Endodermal cell (in vitro differentiated cells): ENCODE results near the gene IGF2R. TPM values are rescaled to one million over a fixed set of nuclear protein-coding genes. Genes with fewer than 3 reads are reported as not detected.

Experiments used
- DNase-seq: peaks from one replicate; pipeline ENCODE4 v3.0.0-alpha.2; 2017
- H3K27ac ChIP-seq: 2 replicates; pipeline ENCODE4 v1.5.1; 2013; ENCODE audit warnings: mild to moderate bottlenecking, low read depth, low read length, moderate library complexity
- H3K27me3 ChIP-seq: 2 replicates; pipeline ENCODE4 v1.6.1; 2013; ENCODE audit warnings: mild to moderate bottlenecking, low read length, moderate library complexity; ENCODE audit not compliant: insufficient read depth, control insufficient read depth, poor library complexity, severe bottlenecking
- H3K36me3 ChIP-seq: 2 replicates; pipeline ENCODE4 v1.7.0; 2013; ENCODE audit warnings: mild to moderate bottlenecking, low read length, moderate library complexity; ENCODE audit not compliant: control insufficient read depth, insufficient read depth
- H3K4me1 ChIP-seq: one replicate; pipeline ENCODE4 v1.7.0; 2013; ENCODE audit warnings: low read length; ENCODE audit not compliant: control insufficient read depth, insufficient read depth
- H3K4me3 ChIP-seq: 2 replicates; pipeline ENCODE4 v1.5.1; 2013; ENCODE audit warnings: mild to moderate bottlenecking, low read length, moderate library complexity
- H3K9ac ChIP-seq: 2 replicates; pipeline ENCODE4 v1.6.1; 2013; ENCODE audit warnings: mild to moderate bottlenecking, low read length, moderate library complexity; ENCODE audit not compliant: poor library complexity, severe bottlenecking; ENCODE audit errors: extremely low read depth
- H3K9me3 ChIP-seq: 2 replicates; pipeline ENCODE4 v1.6.1; 2013; ENCODE audit warnings: mild to moderate bottlenecking, low read length, moderate library complexity; ENCODE audit not compliant: control insufficient read depth
- H3K27ac Mint-ChIP-seq: 2 replicates; pipeline ENCODE4 v1.8.0; 2020; ENCODE audit warnings: mixed read lengths
- H3K27me3 Mint-ChIP-seq: 2 replicates; pipeline ENCODE4 v1.8.0; 2021; ENCODE audit warnings: mild to moderate bottlenecking, mixed read lengths; ENCODE audit not compliant: insufficient read depth
- H3K36me3 Mint-ChIP-seq: 2 replicates; pipeline ENCODE4 v1.8.0; 2020; ENCODE audit warnings: low read depth, mixed read lengths
- H3K4me1 Mint-ChIP-seq: 2 replicates; pipeline ENCODE4 v1.8.0; 2020; ENCODE audit warnings: mixed read lengths
- H3K4me3 Mint-ChIP-seq: 2 replicates; pipeline ENCODE4 v1.8.0; 2020; ENCODE audit warnings: mild to moderate bottlenecking, moderate library complexity, mixed read lengths
- H3K9me3 Mint-ChIP-seq: 2 replicates; pipeline ENCODE4 v1.8.0; 2020; ENCODE audit warnings: mild to moderate bottlenecking, mixed read lengths
- CTCF ChIP-seq: fragments of 200-600 bp; sonication (generic); conservative IDR thresholded peaks from 2 replicates; pipeline ENCODE4 v1.5.0; 2021; ENCODE audit warnings: antibody characterized with exemption, mild to moderate bottlenecking
- WGBS, 2 experiments: methylation state at CpG; one replicate each; pipeline versions ENCODE4 v1.1.5 to v1.1.7; 2013; ENCODE audit warnings: missing lambda C conversion rate in 2 of 2, mixed read lengths in 1 of 2; ENCODE audit not compliant: insufficient coverage in 1 of 2, insufficient read length in 1 of 2; 5-methylcytosine and 5-hydroxymethylcytosine counted together
- total RNA-seq, 2 donors: library from RNA; stranded (reverse); fragmentation: NEBNext Ultra II Directional in 1 of 2; extraction: Animal tissue kit (Norgen Biotek cat#: 25700) in 1 of 2; gene quantifications; 2 replicates in 1 of 2; 3 replicates in 1 of 2; pipeline ENCODE4 v1.2.1, GENCODE V29; 2021

Gene IGF2R
- total RNA-seq, 2 donors from 2014 or later = 103 to 130 TPM

GRCh38 chr6:160128125-160128683, 159.3 kb downstream of the IGF2R start:
- no peak overlapping the region for H3K27ac ChIP-seq
- Mint-ChIP-seq H3K36me3 (peaks cover 6% of the 10 kb centered on the region), H3K4me1 (peaks cover 12% of the 10 kb centered on the region), H3K27me3 (peaks cover 48% of the 10 kb centered on the region), H3K4me3 (no peak overlapping the region), H3K9me3 (no peaks in the 10 kb centered on the region), H3K27ac (no peak overlapping the region)
- no peak overlapping the region for H3K4me3 ChIP-seq
- H3K4me1 ChIP-seq = peaks cover 9% of the 10 kb centered on the region
- peak; percentile 6 for DNase-seq
- no peaks in the 10 kb centered on the region for H3K9me3 ChIP-seq
- H3K27me3 ChIP-seq = peaks cover 8% of the 10 kb centered on the region
- 91 to 93% methylated on average over 3 of the region's 3 CpGs for WGBS, 2 experiments
- no peaks in the 10 kb centered on the region for H3K36me3 ChIP-seq
- H3K9ac ChIP-seq = no peak overlapping the region
- TF ChIP-seq CTCF = no peak

- Histone ChIP-seq H3K9ac (no peak overlapping the region), H3K27ac (no peak overlapping the region), H3K27me3 (peaks cover 8% of the 10 kb centered on the region), H3K36me3 (no peaks in the 10 kb centered on the region), H3K9me3 (no peaks in the 10 kb centered on the region), H3K4me1 (peaks cover 9% of the 10 kb centered on the region), H3K4me3 (no peak overlapping the region)
- DNase-seq = peak; percentile 13
- Mint-ChIP-seq H3K4me1 (peaks cover 16% of the 10 kb centered on the region), H3K36me3 (peaks cover 6% of the 10 kb centered on the region), H3K4me3 (no peak overlapping the region), H3K9me3 (no peaks in the 10 kb centered on the region), H3K27me3 (peaks cover 54% of the 10 kb centered on the region), H3K27ac (no peak overlapping the region)
- WGBS, 2 experiments = 89% methylated on average over 6 of the region's 6 CpGs; no CpG with 5 or more reads in 1 of the 2 experiments
- no peak for TF ChIP-seq CTCF
Observed at GRCh38 chr6:160128879-160129516, 160.1 kb downstream of the IGF2R start.

GRCh38 chr6:160129881-160130615, 161.2 kb downstream of the IGF2R start:
- 87 to 93% methylated on average over 9 to 10 of the region's 10 CpGs for WGBS, 2 experiments
- no peaks in the 10 kb centered on the region for H3K36me3 ChIP-seq
- no peaks in the 10 kb centered on the region for H3K9me3 ChIP-seq
- peaks cover 60% of the 10 kb centered on the region for H3K27me3 Mint-ChIP-seq
- no peak overlapping the region for H3K9ac ChIP-seq
- no peak for TF ChIP-seq CTCF
- H3K4me3 ChIP-seq = no peak overlapping the region
- peaks cover 17% of the 10 kb centered on the region for H3K4me1 Mint-ChIP-seq
- H3K4me1 ChIP-seq = peaks cover 9% of the 10 kb centered on the region
- H3K9me3 Mint-ChIP-seq = no peaks in the 10 kb centered on the region
- peaks cover 3% of the 10 kb centered on the region for H3K36me3 Mint-ChIP-seq
- peaks cover 8% of the 10 kb centered on the region for H3K27me3 ChIP-seq
- no peak overlapping the region for H3K27ac Mint-ChIP-seq
- no peak overlapping the region for H3K27ac ChIP-seq
- no peak overlapping the region for H3K4me3 Mint-ChIP-seq
- peak; percentile 23 for DNase-seq
